AG08396 (cell line): ENCODE data around the gene ZNF18.
"Not testable (repeated sequence)": the region's sequence is repeated elsewhere in the genome, so short reads cannot be mapped to it uniquely, and the experiment has no call there.

Experiments used
- DNase-seq: peaks from one replicate; pipeline ENCODE4 v3.0.0; 2012; ENCODE audit warnings: low spot score, mixed read lengths

The ZNF18 gene

DNA sequence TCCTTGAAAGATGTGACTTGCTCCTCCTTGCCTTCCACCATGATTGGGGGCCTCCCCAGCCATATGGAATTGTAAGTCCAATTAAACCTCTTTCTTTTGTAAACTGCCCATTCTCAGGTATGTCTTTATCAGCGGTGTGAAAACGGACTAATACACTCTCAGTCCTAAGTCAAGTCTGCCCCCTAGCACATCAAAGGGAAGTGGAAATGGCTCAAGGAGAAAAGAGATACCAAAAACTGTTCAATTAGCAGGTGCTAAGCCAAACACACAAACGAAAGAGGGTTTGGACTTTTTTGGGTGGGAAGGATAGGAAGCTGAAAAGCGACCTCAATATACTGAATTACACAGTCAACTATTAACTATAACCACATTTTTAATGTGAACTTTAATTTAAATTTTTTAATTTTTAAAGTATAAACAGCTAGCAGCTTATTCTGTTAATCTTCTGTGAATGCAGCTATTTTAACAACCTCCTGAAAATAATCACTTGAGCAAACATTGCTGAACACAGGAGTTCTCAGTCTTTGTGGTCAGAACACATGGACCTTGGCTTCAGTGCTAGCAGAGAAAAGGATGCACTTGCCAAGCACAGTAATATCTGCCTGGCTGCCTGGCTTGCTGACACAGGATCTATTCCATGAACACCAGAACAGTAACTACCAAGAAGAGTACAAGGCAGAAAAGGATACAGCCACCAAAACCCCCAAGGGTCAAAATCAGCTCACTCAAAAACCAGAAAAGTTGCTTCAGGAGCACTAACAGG lies 10.9 kb downstream of the ZNF18 start:
- no peak for DNase-seq

DNA sequence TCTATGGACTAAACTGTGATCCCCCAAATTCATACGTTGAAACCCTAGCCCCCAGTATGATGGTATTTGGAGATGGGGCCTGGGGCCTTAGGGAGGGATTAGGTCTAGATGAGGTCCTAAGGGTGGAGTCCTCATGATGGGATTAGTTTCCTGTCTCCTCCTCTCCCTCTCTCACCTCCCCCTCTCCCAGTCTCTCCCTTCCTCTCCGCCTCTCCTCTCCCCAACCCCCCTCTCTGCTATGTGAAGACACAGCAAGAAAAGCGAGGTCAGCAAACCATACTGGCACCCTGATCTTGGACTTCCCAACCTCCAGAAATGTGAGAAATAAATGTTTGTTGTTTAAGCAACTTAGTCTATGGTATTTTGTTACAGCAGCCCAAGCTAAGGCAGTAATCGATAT lies 15.4 kb downstream of the ZNF18 start:
- DNase-seq = no peak

DNA sequence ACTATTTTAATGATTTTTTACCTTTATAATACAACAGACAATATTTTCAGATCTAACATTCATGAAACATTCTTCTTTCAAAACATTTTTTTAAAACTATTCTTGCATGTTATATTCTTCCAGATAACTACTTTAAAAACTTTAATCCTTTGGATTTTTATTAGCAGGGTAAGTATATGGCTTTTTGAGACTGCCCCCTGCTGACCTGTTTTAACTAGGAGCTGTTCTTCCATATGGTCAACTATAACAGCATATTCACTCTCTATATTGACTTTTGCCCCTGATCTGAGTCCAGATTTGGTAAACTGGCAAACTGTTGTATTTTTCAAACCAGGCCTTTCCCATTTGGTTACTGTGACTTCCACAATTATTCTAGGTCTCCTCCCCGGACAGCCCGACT lies 16.5 kb downstream of the ZNF18 start:
- no peak for DNase-seq

GRCh38 chr17:11979795-11980194 lies 17.5 kb downstream of the ZNF18 start:
- no peak for DNase-seq

GRCh38 chr17:11972741-11973140 lies 24.5 kb downstream of the ZNF18 start:
- DNase-seq = not testable (repeated sequence)

GRCh38 chr17:11969565-11969964 lies 27.7 kb downstream of the ZNF18 start:
- no peak for DNase-seq

DNA sequence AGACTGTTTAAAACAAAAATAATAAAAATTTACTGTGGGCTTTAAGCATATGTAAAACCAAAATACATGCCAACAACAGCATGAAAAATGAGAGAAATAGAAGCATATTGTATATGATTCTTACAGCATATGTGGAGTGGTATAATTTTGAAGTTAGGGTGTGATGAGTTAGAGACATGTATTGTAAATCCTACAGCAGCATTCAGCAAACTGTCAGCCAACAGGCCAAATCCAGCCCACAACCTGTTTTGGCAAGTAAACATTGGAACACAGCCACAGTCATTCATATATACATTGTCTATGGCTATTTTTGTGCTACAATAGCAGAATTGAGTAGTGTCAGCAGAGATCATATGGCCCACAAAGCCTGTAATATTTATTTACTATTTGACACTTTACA lies 42.3 kb downstream of the ZNF18 start:
- no peak for DNase-seq

- DNase-seq = no peak
Observed at GRCh38 chr17:11953924-11954323, 43.4 kb downstream of the ZNF18 start.

DNA sequence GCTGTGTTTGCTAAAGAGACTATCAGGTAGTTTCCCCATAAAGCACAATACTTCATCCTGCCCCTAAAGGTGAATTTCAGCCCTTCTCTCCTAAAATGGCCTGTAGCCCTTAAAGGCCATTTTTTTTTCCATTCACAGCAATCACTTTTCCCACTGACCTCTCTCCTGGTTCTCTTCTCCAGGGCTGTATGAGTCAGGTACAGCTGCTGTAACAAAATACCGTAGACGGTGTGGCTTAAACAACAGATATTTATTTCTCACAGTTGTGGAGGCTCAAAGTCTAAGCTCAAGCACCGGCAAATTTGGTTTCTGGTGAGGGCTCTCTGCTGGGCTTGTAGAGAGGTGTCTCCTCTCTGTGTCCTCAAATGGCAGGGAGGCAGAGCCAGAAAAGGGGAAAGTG lies 44.7 kb downstream of the ZNF18 start:
- DNase-seq = no peak

DNA sequence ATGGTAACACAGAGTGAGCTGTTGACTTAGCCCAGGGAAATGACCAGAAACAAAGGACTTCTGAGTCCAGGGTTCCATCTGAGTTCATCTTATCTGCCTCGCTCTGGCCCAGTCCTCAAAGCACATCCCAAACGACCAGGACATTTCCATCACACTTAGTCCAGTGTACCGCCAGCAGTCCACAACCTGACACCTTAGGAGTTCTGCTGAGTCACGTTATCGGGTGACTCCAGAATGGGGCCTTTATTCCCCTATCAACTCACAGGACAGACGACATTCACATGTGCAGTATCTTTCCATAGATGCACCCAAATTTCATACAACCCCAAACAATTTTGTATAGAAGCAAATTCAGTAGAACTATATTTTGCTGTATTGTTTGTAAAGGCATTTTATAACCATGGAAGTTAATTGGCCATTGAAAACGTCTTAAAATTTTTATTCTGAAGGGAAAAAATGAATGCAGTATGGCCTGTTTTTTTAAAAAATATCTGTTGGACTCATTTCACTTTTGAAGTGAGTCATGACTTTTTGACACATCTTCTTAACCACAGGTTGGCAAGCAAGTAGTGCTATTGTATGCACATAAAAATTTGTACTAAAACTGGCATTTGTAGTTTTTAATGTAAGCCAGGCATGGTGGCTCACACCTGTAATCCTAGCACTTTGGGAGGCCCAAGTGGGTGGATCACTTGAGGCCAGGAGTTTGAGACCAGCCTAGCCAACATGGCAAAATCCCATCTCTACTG lies 46.3 kb downstream of the ZNF18 start:
- no peak for DNase-seq

DNA sequence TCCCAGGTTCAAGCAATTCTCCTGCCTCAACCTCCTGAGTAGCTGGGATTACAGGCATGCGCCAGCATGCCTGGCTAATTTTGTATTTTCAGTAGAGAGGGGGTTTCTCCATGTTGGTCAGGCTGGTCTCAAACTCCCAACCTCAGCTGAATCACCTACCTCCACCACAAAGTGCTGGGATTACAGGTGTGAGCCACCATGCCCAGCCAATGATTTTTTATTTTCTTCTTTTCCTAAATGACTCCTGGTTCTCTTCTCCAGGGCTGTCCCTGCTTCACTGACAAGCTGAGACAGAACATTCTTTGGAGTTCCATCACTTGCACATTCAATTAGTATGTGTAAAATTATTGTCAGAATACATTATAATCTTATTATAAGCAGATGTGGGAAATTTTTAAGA lies 47.7 kb downstream of the ZNF18 start:
- DNase-seq = not testable (repeated sequence)

- peak; percentile 65 for DNase-seq
Observed at GRCh38 chr17:11948789-11949188, 48.5 kb downstream of the ZNF18 start.

DNA sequence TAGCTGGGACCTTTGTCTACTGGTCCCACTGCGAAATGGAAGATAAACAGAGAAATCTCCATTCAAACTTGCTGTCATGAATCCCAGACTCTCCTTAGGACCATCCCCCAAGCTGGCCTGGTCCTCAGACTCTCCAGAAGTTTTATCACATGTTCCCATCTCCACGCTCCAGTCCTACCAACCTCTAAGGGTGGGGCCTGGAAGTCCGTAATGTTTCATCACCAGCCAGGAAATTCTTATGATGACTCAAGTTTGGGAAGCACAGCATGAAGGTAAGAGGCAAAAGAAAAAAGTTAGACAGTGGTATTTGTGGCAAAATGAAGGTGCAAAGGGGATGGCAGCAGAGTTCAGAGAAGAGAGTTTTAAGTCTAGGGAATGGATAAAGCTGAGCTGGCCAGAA lies 52.7 kb downstream of the ZNF18 start:
- DNase-seq = no peak

- no peak for DNase-seq
Observed at GRCh38 chr17:11943759-11944347, 53.4 kb downstream of the ZNF18 start.

DNA sequence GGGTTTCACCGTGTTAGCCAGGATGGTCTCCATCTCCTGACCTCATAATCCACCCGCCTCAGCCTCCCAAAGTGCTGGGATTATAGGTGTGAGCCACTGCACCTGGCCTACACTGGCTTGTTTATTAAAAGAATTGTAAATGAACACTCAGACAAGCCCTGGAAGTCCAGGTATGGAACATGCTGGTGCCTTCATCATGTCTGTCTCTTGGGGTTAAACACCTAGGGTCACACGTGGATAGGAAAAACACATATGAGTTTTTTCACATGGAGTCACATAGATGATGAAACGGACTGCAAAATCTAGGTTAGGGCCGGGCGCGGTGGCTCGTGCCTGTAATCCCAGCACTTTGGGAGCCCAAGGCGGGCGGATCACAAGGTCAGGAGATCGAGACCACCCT lies 54.2 kb downstream of the ZNF18 start:
- not testable (repeated sequence) for DNase-seq

DNA sequence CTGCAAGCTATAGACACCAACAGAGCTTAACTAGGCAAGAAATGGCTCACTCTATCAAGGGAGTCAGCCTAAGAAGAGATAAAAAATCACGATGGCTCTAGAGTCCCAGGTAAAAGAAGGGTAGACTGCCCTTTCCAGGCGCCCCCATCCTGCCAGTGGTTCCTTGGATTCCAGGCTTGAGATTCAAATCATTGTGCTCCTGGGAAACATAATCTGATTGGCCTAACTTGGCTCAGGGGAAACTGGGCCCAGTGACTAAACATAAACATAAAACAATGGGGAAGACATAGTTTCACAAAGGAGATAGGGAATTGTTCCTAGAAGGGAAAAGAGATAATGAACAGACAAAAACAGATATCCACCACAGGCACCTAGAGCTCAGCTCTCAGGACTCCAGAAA lies 56.4 kb downstream of the ZNF18 start:
- DNase-seq = no peak

- peak; percentile 9 for DNase-seq
Observed at GRCh38 chr17:11935734-11936406, 61.4 kb downstream of the ZNF18 start.

DNA sequence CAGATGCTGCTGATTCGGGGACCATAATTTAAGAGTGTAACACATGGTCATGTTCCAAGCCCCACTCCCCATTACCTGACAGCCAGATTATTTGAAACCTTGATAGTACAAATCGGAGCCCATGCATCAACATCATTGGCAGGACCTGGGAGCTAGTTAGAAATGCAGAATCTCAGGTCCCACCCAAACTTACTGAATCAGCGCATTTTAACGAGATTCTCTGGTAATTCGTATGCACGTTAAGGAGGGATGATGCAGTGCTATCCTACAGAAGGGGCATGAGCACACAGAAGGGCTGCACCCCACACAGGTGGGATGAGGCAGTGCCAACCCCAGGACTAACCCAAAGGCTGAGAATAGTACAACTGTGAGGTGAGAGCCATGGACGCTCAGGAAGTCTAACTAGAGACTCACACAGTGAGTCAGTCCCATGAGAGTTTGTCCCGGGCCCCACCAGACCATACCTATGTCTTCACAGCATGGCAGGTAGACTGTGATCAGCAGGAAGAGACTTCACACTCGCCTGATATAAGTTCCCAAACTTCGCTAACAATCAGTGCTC lies 64.9 kb downstream of the ZNF18 start:
- DNase-seq = no peak

DNA sequence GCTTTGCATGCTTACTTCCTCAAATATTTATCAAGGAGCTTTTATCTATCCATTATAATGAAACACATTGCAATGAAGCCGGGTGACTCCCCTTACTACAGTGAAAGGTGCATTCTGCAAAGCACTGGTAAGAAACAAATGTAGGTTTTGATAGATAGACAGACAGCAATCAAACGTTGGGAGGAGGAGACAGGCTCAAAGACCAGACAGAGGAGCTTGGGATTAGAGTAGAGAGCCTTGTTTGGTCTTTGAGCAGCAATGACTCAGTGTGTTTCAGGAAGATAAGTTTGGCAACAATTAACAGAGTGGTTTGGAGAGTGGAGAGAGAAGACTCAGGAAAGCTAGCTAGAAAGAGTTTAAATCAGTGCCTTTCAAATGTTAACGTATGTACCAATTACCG lies 68.8 kb downstream of the ZNF18 start:
- no peak for DNase-seq
